ENCODE data around the gene AKAP13.

DNA sequence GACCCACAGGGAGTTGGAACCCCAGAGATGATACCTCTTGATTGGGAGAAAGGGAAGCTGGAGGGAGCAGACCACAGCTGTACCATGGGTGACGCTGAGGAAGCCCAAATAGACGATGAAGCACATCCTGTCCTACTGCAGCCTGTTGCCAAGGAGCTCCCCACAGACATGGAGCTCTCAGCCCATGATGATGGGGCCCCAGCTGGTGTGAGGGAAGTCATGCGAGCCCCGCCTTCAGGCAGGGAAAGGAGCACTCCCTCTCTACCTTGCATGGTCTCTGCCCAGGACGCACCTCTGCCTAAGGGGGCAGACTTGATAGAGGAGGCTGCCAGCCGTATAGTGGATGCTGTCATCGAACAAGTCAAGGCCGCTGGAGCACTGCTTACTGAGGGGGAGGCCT is 201.1 kb downstream of the AKAP13 start:
- TF ChIP-seq ZNF274 (IDR thresholded peaks at IDR 0.05; ENCODE audit: low read length): no peak
- TF ChIP-seq ZNF274 (tag by site-specific recombination; IDR thresholded peaks at IDR 0.05; ENCODE audit: borderline replicate concordance): no peak
- no peak for TF ChIP-seq ZNF146 (tag by site-specific recombination; IDR thresholded peaks at IDR 0.05)
- TF ChIP-seq, protein P1, sequence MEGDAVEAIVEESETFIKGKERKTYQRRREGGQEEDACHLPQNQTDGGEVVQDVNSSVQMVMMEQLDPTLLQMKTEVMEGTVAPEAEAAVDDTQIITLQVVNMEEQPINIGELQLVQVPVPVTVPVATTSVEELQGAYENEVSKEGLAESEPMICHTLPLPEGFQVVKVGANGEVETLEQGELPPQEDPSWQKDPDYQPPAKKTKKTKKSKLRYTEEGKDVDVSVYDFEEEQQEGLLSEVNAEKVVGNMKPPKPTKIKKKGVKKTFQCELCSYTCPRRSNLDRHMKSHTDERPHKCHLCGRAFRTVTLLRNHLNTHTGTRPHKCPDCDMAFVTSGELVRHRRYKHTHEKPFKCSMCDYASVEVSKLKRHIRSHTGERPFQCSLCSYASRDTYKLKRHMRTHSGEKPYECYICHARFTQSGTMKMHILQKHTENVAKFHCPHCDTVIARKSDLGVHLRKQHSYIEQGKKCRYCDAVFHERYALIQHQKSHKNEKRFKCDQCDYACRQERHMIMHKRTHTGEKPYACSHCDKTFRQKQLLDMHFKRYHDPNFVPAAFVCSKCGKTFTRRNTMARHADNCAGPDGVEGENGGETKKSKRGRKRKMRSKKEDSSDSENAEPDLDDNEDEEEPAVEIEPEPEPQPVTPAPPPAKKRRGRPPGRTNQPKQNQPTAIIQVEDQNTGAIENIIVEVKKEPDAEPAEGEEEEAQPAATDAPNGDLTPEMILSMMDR (tag by site-specific recombination; IDR thresholded peaks at IDR 0.05): no peak
- no peak for TF ChIP-seq KLF16 (tag by site-specific recombination; IDR thresholded peaks at IDR 0.05)
- no peak for TF ChIP-seq ZNF510 (tag by site-specific recombination; IDR thresholded peaks at IDR 0.05; ENCODE audit: insufficient replicate concordance)
- TF ChIP-seq, protein P2, sequence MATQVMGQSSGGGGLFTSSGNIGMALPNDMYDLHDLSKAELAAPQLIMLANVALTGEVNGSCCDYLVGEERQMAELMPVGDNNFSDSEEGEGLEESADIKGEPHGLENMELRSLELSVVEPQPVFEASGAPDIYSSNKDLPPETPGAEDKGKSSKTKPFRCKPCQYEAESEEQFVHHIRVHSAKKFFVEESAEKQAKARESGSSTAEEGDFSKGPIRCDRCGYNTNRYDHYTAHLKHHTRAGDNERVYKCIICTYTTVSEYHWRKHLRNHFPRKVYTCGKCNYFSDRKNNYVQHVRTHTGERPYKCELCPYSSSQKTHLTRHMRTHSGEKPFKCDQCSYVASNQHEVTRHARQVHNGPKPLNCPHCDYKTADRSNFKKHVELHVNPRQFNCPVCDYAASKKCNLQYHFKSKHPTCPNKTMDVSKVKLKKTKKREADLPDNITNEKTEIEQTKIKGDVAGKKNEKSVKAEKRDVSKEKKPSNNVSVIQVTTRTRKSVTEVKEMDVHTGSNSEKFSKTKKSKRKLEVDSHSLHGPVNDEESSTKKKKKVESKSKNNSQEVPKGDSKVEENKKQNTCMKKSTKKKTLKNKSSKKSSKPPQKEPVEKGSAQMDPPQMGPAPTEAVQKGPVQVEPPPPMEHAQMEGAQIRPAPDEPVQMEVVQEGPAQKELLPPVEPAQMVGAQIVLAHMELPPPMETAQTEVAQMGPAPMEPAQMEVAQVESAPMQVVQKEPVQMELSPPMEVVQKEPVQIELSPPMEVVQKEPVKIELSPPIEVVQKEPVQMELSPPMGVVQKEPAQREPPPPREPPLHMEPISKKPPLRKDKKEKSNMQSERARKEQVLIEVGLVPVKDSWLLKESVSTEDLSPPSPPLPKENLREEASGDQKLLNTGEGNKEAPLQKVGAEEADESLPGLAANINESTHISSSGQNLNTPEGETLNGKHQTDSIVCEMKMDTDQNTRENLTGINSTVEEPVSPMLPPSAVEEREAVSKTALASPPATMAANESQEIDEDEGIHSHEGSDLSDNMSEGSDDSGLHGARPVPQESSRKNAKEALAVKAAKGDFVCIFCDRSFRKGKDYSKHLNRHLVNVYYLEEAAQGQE (tag by site-specific recombination; IDR thresholded peaks at IDR 0.05): no peak
- TF ChIP-seq ZNF514 (tag by site-specific recombination; IDR thresholded peaks at IDR 0.05): no peak
- no peak for TF ChIP-seq ZNF473 (tag by site-specific recombination; IDR thresholded peaks at IDR 0.05)
- TF ChIP-seq, protein P3, sequence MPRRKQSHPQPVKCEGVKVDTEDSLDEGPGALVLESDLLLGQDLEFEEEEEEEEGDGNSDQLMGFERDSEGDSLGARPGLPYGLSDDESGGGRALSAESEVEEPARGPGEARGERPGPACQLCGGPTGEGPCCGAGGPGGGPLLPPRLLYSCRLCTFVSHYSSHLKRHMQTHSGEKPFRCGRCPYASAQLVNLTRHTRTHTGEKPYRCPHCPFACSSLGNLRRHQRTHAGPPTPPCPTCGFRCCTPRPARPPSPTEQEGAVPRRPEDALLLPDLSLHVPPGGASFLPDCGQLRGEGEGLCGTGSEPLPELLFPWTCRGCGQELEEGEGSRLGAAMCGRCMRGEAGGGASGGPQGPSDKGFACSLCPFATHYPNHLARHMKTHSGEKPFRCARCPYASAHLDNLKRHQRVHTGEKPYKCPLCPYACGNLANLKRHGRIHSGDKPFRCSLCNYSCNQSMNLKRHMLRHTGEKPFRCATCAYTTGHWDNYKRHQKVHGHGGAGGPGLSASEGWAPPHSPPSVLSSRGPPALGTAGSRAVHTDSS (tag by site-specific recombination; IDR thresholded peaks at IDR 0.05): no peak
- TF ChIP-seq ZNF121 (tag by site-specific recombination; IDR thresholded peaks at IDR 0.05): no peak
- TF ChIP-seq TCF7L2 (IDR thresholded peaks at IDR 0.05; ENCODE audit: borderline replicate concordance, low read depth, low read length): no peak

Measured in HEK293 (cell line).